ENCODE results near the gene DNAH14. TPM values are rescaled to one million over a fixed set of nuclear protein-coding genes. Genes with fewer than 3 reads are reported as not detected.

Gene DNAH14
- total RNA-seq, 4 donors from 2014 or later = 9.5 to 32.4 (median 14.8) TPM

GRCh38 chr1:225388372-225388771 is 458.9 kb downstream of the DNAH14 start:
- Histone ChIP-seq H3K4me3 (no peak overlapping the region), H3K27me3 (no peaks in the 10 kb centered on the region), H3K27ac (no peak overlapping the region), H3K9me3 (no peaks in the 10 kb centered on the region), H3K36me3 (peaks cover 0 to 8% of the 10 kb centered on the region in 2 donors), H3K4me1 (no peaks in the 10 kb centered on the region)
- WGBS, 2 donors (ENCODE audit: low coverage in 1 of 2) = 52 to 73% methylated on average over 3 to 4 of the region's 4 CpGs
- ATAC-seq = no peak
- TF ChIP-seq POLR2A (IDR thresholded peaks at IDR 0.05) = no peak
- no peak for TF ChIP-seq EP300 (IDR thresholded peaks at IDR 0.05)
- no peak for TF ChIP-seq POLR2AphosphoS5 (IDR thresholded peaks at IDR 0.05)
- no peak for TF ChIP-seq CTCF (IDR thresholded peaks at IDR 0.05)

GRCh38 chr1:225389843-225390242 is 460.4 kb downstream of the DNAH14 start:
- Histone ChIP-seq H3K27ac (no peak overlapping the region), H3K4me1 (no peaks in the 10 kb centered on the region), H3K9me3 (no peaks in the 10 kb centered on the region), H3K27me3 (no peaks in the 10 kb centered on the region), H3K36me3 (peaks cover 0 to 8% of the 10 kb centered on the region in 2 donors), H3K4me3 (no peak overlapping the region)
- no peak for ATAC-seq
- TF ChIP-seq EP300 (IDR thresholded peaks at IDR 0.05) = no peak
- TF ChIP-seq POLR2AphosphoS5 (IDR thresholded peaks at IDR 0.05) = no peak
- TF ChIP-seq CTCF (IDR thresholded peaks at IDR 0.05) = no peak
- TF ChIP-seq POLR2A (IDR thresholded peaks at IDR 0.05) = no peak
- WGBS, 2 donors (ENCODE audit: low coverage in 1 of 2) = 79 to 98% methylated on average over 2 to 4 of the region's 4 CpGs

GRCh38 chr1:225396357-225396756 is 466.9 kb downstream of the DNAH14 start:
- H3K4me3 ChIP-seq = no peak overlapping the region
- H3K4me1 ChIP-seq = peaks cover 0 to 3% (median 0%) of the 10 kb centered on the region in 3 donors
- H3K27me3 ChIP-seq = no peaks in the 10 kb centered on the region
- no peak overlapping the region for H3K27ac ChIP-seq
- H3K36me3 ChIP-seq = peaks cover 0 to 64% of the 10 kb centered on the region in 2 donors
- no peak for TF ChIP-seq EP300 (IDR thresholded peaks at IDR 0.05)
- no peak for TF ChIP-seq CTCF (IDR thresholded peaks at IDR 0.05)
- no peak for TF ChIP-seq POLR2AphosphoS5 (IDR thresholded peaks at IDR 0.05)
- no peak for TF ChIP-seq POLR2A (IDR thresholded peaks at IDR 0.05)
- H3K9me3 ChIP-seq = no peaks in the 10 kb centered on the region
- 62% methylated on average over 2 of the region's 2 CpGs; no CpG with 5 or more reads in 1 of the 2 donors for WGBS, 2 donors (ENCODE audit: low coverage in 1 of 2)
- ATAC-seq = no peak

- Histone ChIP-seq H3K4me1 (peaks cover 0 to 5% (median 0%) of the 10 kb centered on the region in 3 donors), H3K27ac (no peak overlapping the region), H3K27me3 (no peaks in the 10 kb centered on the region), H3K4me3 (no peak overlapping the region), H3K9me3 (no peaks in the 10 kb centered on the region), H3K36me3 (peaks cover 0 to 95% of the 10 kb centered on the region in 2 donors)
- 68 to 79% methylated on average over 5 of the region's 5 CpGs for WGBS, 2 donors (ENCODE audit: low coverage in 1 of 2)
- TF ChIP-seq POLR2AphosphoS5 (IDR thresholded peaks at IDR 0.05) = no peak
- TF ChIP-seq POLR2A (IDR thresholded peaks at IDR 0.05) = no peak
- no peak for TF ChIP-seq EP300 (IDR thresholded peaks at IDR 0.05)
- TF ChIP-seq CTCF (IDR thresholded peaks at IDR 0.05) = no peak
- no peak for ATAC-seq
Measured at GRCh38 chr1:225400968-225401367, 471.5 kb downstream of the DNAH14 start.

GRCh38 chr1:225406976-225407725 is 477.7 kb downstream of the DNAH14 start:
- no peak overlapping the region for H3K4me3 ChIP-seq
- H3K36me3 ChIP-seq = peaks cover 11 to 100% of the 10 kb centered on the region in 2 donors
- no peaks in the 10 kb centered on the region for H3K9me3 ChIP-seq
- H3K27ac ChIP-seq = no peak overlapping the region
- no peak for ATAC-seq
- peaks cover 0 to 13% (median 0%) of the 10 kb centered on the region in 3 donors for H3K4me1 ChIP-seq
- 93 to 95% methylated on average over 5 to 7 of the region's 8 CpGs for WGBS, 2 donors (ENCODE audit: low coverage in 1 of 2)
- TF ChIP-seq CTCF (IDR thresholded peaks at IDR 0.05) (no peak), POLR2A (IDR thresholded peaks at IDR 0.05) (no peak), POLR2AphosphoS5 (IDR thresholded peaks at IDR 0.05) (no peak), EP300 (IDR thresholded peaks at IDR 0.05) (no peak)
- no peaks in the 10 kb centered on the region for H3K27me3 ChIP-seq
